GM18909 (cell line): ENCODE data around the gene IVD.

Source experiments
- ATAC-seq: cut with Tn5 transposase; IDR thresholded peaks from one replicate; pipeline ENCODE4 v1.9.1; 2021; ENCODE audit warnings: mild to moderate bottlenecking; ENCODE audit not compliant: unreplicated experiment, poor library complexity

IVD gene

DNA sequence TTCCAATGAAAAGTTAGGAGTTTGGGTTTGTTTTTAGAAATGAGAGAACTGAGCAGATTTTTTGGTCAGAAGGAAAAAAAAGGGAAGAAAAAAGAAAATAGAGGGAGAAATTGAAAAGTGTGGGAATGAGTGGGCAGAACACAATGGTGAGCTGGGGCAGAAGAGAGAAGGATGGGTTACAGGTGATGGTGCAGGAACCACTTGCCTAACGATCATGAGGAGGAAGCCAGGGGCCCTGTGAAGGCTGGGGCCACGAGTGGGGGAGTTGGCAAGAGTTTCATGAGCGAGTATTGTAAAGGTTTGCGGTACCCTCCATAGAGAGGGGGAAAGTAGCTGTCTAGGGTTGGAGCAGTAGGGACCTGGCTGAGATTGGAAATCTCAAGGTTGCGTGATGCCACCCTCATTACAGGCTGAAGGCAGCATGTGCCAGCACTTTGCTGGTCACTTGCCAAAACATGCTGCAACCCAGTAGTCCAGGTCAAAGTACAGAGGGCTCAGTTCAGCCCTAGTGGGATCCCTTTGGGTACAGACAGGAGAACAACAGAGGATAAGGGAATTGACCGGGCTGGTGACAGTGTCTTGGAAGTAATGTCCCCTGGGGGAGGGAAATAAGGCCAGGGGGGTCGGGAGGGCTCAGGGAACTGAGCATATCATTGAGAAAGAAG, 6.6 kb downstream of the IVD start:
- no peak for ATAC-seq

DNA sequence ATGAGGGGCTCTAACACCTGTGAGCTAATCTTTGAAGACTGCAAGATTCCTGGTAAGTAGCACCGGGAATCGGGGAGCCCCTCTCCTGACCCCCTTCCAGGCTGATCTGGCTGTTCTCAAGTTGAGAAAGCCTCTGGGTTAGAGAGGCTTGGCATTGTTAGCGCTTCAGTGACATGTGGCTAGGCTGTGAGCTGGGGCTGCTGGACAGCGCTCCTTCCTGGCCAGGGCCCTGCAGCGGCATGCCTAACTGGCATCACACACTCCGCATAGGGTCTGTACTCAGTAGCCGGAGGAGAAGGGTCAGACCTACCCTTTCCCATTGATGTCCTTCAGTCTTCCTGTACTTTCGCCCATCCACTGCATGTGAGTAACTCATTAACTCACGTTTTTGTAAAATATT, 7.4 kb downstream of the IVD start:
- no peak for ATAC-seq

DNA sequence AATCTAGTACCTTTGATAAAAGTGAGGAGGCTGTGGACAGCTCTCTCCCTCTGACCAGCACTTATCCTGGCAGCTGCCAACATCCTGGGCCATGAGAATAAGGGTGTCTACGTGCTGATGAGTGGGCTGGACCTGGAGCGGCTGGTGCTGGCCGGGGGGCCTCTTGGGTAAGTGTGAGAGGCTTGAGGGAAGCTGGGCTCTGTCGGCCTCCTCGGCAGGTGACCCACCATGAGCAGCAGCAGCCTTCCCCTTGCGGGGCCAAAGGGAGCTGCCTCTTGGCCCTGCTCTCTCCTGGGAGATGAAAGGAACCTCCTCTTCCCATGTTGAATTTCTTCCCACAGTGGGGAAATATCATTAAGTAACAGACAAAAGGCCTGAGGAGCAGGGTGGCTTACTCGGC, 9.2 kb downstream of the IVD start:
- no peak for ATAC-seq

DNA sequence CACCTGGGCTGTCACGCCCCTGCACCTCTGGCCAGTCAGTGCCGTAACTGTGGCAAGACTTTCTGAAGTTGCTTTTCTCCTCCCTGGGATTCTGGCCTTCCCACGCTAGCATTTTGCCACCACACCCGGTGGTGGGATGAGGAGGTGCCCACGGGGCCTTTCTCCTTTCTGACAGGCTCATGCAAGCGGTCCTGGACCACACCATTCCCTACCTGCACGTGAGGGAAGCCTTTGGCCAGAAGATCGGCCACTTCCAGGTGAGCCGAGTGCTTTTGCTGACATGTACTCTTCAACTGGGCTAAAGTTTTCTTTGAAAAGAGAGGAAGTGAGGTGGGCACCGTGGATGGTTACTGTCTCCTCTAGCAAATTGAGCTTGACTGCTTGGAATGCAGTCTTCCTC, 9.6 kb downstream of the IVD start:
- no peak for ATAC-seq

DNA sequence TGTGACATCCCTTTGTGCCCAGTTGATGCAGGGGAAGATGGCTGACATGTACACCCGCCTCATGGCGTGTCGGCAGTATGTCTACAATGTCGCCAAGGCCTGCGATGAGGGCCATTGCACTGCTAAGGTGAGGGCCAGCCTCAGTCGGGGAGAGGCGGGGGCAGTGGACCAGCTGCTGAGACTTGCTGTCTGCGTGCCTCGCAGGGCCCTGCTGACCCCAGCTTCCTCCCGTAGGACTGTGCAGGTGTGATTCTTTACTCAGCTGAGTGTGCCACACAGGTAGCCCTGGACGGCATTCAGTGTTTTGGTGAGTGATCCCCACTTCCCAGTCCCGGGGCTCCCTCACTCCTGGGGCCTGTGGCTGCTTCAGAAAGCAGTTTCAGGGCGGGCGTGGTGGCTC, 10.5 kb downstream of the IVD start:
- ATAC-seq, result no peak

DNA sequence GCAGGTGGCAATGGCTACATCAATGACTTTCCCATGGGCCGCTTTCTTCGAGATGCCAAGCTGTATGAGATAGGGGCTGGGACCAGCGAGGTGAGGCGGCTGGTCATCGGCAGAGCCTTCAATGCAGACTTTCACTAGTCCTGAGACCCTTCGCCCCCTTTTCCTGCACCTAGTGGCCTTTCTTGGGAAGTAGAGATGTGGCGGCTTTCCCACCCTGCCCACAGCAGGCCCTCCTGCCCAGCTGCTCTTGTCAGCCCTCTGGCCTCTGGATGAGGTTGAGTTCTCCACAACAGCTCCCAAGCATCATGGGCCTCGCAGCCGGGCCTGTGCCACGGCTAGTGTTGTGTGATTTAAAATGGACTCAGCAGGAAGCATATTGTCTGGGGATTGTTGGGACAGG, 12.5 kb downstream of the IVD start:
- no peak for ATAC-seq

DNA sequence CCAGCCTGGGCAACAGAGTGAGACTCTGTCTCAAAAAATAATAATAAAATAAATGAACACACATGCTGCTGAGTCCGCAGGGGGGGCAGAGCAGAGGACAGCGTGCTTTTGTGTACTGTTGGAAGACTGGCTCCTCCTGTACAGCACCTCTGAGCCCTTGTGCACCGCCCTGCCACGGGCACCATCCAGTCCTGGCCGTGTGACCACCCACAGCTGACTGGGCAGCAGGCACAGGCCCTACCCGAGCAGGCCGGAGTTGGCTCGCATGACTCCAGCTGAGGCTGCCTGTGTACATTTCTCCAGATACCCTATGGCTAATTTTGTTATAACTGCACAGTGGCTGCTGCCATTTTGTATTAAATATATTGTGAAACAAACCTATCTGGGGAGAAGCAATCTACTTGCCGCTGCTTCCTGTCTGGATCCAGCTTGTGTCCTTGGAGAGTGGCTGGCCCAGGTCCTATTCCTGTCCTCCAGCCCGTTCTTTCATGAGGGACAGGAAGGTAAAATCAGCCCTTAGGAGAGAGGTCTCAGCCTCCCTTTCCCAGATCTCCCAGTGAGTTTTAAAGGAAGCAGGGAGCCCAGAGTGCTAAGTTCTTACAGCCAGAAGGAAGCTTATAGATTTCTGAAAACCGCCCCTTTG, 14.6 kb downstream of the IVD start:
- no peak for ATAC-seq

DNA sequence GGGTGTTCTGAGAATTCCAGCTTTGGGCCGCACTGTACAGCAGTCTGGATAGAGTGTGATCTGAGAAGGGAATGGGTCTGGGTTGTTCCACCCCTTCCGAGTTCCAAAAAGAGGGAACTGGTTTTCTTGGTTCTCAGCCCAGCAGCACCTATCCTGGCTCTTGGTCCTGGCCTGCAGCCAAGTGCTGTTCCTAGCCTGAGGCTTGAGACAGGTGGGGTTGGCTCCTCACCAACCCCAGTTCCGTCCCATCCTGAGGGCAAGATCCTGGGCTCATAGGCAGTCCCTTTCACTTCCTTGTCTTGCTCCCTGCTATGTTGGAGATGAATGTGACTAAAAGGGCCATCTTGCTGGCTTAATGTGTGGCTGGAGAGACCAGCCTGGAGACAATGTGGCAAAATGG, 15.2 kb downstream of the IVD start:
- no peak for ATAC-seq

DNA sequence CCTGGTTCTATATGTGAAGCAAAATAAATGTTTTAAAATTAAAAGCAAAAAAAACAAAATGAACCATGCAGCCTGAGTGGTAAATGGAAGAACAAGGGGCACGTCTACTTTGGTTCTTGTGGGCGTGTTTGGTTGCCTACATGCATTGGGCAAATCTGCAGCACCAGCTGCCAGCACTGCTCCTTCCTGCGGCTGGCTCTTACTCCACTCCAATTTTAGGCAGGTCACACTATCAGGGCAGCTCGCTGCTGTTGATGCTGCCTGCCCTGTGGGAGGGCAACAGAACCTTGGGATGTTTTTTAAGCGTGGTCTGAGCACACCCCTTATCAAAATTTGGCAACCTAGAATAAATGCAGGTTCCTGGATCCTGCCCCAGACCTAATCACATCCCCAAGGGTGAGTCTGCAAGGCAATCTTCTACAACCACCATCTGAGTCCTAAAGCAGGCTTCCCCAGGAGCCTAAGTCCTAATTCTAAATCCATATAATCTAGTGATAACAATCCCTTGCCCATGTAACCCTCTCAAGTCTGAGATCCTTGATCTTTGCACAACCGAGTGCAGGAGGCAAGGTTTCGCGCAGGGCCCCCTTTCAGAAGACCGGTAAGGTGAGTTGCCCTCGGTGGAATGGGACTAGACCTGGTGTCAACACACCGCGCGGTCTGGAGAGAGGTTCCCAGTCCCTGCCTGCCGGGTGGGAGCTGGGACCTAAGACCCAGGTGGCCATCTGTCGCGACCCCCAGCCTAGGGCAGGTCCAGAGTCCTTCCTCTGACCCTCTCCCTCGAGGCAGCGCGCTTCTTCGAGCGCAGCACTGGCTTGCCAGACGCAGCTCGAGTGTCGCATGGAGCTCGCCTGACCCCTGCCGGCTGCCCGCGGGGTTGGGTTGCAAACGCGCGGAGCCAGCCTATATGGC, 15.9 kb downstream of the IVD start:
- ATAC-seq, result peak; percentile 74

DNA sequence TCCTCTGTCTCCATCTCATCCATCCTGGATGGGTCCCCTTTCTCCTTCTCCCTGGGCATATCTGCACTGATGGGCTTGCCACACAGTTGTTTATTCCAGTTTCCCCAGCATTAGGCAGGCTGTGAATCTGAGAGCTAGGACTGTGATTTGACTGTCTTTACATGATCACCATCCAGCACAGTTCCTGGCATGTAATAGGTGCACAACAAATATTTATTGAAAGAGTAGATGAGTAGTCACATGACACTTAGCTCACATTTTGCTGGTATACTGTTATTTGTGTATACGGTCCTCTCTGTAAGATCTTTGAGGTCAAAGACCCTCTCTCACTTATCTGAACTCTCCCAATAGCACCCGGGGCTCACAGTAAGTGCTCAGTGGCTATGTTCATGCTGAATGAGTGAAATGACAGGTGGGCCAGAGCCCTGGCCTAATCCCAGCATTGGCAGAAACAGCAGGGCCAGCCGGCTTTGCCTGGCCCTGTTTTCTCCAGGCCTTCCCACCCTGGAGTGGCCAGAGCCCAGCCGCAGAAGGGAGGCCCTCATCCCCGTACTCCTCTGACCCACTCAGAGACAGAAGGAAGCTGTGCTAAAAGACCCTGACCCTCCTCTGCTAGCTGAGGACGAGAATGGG, 19.0 kb downstream of the IVD start:
- ATAC-seq, result no peak

DNA sequence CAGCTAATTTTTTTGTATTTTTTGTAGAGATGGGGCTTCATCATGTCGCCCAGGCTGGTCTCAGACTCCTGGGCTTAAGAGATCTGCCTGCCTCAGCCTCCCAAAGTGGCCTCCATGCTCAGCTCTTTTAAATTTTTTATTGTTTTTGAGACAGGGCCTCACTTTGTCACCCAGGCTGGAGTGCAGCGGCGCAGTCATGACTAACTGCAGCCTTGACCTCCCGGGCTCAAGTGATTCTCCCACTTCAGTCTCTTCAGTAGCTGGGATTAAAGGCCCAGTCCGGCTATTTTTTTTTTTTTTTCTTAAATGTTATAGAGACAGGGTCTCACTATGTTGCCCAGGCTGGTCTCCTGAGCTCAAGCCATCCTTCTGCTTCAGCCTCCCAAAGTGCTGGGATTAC, 20.1 kb downstream of the IVD start:
- no peak for ATAC-seq

DNA sequence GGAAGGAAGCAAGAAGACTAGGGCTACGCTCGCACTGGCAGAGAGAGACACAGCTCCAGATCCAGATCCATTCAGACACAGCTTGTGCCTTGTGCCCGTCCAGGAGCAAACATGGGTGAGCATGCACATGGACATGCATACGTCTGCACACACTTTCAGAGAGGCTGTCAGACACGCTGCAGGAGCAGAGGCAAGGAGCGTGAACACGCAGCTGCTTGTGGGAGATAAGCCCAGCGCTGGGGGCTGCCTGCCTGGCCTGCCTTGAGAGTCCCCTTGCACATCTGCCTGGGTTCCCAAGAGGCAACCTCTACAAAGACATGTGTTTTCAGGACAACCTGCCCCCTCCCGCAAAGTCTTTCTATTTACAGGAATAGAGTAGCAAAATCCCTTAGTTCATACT, 21.6 kb downstream of the IVD start:
- no peak for ATAC-seq

DNA sequence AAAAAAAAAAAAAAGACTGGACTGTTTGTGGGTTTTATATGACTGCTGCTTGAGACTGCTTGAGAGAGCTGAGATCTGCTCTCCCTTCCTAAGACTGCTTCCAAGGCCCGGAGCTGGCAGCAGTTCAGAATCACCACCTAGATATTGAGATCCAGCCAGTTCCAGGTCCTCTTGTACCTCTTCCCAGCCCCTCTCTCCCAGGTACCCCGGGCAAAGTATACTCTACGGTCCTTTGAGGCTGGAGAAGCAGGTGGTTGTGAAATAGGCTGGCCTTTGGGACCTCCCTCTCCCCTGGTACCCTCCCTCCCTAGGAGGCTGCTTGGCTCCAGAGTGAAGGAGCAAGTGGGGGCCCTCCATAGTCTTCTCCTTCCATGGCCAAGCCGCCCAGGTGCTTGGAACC, 22.6 kb downstream of the IVD start:
- no peak for ATAC-seq

DNA sequence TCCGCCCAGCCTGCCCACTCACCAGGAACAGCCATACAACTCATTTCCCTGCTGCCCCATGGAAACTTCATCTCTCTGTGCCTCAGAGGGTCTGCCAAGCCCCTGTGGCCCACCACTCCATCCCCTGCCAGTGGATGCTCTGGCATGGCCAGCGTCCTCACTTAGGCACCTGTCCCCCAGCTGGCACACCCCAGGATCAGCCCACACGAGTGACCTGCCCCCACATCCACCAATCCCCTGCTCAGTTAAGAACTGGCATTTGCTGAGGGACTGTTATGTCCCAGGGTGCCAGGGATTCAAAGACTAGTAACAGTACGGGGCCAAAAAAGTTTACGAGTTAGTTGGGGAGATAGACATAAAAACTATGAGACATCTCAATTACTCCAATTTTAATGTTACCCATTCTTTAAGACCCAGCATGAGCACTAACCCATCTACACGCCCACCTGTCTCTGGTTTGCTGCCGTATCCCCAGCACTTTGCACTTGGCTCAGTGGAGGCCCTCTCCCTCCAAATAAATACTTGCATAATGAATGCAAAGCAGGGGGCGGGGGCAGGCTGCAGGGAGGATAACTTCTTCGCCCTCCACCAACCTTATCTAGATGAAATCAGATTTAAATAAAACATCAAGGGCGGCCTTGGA, 23.6 kb downstream of the IVD start:
- ATAC-seq, result no peak

DNA sequence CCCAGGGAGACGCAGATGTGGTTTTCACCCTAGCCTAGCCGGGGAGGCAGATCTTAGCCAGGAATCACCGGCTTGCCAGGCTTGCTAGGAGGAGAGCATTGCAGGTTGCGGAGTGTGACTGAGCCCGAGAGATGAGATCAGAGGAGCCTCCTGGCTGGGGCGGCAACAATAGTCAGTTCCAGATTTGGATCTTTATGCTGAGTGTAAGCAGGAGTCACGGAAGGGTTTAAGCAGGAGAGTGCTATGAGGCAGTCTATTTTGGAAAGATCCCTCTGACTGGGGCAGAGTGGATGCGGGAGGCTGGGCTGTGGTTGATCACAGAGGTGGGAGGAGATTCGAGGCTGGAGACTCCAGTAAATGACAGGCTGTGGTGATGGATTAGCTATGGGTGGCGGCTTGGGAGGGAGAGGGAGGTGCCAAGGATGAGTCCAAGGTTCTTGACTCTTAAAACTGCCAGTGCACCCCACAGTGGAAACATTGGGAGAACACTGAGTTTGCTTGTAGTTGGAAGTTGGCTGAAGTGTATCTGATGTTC, 24.7 kb downstream of the IVD start:
- ATAC-seq, result no peak

DNA sequence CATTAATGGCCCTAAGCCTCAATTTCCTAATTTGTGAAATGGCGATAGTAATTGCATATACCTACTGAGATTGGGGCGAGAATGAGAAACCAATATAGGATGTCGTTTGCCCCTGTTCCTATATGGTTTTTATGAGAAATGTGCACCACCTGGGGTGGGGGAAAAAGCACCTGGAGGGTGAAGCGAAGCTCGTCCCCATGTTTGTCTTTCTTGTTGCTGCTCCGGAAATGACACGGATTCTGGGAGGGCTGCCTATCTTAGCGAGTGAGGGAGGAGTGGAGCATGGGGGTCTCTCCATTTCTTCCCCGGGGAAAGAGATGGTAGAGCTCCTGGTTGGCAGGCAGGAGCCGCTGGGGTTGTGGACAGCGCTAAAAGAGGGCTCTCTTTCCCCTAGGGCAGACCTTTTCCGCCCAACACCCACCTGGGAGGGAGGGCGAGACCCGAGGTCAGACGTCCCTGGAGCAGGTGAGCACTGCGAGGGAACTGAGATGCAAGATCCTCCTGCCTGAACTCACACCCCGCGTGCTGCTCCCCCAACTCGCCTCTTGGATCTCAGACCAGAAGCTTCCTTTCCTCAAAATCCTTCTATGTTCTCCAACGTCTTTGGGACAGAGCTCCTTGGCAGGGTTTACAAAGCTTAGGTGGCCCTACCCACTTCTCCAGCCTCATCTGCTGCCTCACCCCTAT, 29.6 kb downstream of the IVD start:
- no peak for ATAC-seq

DNA sequence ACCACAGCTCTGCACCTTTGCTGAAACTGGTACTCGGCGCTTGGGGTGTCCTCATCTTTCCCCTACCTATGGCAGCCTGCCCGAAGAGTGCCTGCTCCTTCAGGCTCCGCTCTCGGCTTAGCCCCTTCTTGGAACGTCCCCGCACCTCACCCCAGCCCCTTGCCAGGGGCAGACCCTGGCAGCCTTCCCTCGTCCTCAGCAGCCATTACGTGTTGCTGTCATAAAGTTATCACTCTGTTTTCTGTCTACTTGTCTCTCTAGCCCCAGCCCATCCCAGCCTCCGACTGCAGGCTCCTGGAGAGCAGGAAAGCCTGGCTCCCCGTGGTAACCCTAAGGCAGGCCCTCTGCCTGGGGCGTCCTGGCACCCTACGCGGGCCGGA, 30.1 kb downstream of the IVD start:
- no peak for ATAC-seq

DNA sequence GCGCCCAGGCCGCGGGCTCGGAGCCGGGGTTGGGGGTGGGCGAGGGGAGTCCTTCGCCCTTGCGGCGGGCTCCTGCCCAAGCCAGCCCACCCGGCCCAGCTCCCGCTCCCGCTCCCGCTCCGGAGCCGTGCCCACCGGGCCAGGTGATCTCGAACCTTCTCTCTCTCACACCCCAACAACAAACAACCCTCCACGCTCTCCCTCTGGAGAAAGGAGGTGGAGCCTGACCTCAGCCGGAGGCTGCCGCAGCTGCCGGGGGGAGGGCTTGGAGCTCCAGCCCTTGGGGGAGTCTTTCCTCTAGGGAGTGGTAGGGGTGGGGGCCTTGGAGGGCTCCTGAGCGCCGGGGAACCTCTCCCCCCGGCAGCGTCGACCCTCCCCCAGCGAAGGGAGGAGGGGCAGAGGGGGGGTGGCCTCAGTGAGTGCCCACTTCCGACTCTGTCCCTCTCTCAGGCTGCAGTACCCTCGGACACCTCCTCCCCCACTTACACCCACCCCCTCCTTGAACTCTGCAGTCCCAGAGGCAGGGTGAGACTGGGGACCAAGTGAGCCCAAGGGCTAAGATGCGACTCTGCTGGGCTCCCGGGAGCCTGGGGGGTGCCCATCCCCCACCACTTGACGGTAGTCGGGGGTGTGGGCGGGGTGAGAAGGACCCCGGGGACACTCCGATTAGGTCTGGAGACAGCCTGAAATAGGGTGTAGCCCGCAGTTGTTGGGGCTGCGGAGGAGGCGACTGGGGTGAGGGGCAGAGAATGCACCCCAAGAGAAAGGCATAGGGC, 30.7 kb downstream of the IVD start:
- ATAC-seq, result no peak
